Activated T-cell treated with anti-CD3 and anti-CD28 coated beads, Interleukin-2, amount 50 U/mL, for 48 hours (primary cell): Measurements from ENCODE around the gene PRR5L.
A peak's percentile ranks its signal among the peaks of the same experiment; 100 is the strongest.

Source experiments
- DNase-seq, 2 experiments: peaks; one replicate each; pipeline ENCODE4 v3.0.0-alpha.2; 2020

The PRR5L gene

DNA sequence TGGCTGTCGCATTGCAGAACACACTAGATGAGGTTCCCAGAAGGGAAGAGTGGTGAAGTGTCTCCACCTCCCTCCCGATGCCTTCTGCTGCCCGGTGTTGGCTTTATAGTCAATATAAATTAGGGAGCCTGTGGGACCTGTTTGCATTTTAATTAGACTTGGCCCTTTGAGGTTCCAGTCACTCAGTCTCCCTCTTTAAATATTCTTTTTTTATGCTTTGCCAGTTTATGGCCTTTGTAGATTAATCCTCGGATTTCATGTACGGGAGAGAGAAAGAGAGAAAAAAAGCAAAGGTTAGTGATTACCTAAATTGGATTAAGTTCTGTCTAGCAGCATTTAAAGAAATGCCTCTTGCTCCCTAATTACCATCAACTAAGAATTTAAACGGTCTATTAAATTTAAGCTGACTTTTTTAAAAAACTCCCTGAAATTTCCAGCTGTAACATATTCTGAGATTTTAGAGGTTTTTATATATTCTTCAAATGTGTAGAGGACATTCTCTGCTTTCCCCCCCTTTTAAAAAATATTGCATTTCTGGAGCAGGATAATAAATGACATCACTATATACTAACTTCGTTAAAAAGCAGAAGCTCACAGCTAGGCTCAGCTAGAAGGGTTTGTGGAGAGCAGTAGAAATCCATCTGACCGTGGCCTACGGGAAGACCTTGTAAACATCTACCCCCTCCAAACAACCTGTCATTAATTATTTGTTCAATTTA lies 84.4 kb downstream of the PRR5L start:
- DNase-seq: no peak

DNA sequence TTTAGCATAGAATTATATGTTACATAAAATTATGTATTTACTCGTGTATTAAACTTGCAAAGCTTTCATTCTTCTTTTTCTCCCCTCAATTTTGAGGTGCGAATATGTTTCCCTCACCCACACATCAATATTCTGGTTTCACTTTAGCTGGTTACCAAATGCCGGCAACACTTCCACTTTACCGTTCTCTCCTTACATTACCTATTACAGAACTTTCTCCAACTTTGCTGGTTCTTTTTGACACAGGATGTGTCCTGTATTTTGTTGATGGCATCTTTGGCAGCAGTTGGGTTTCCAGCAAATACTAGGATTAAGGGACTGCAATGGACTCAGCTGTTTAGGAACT lies 84.9 kb downstream of the PRR5L start:
- DNase-seq: no peak

DNA sequence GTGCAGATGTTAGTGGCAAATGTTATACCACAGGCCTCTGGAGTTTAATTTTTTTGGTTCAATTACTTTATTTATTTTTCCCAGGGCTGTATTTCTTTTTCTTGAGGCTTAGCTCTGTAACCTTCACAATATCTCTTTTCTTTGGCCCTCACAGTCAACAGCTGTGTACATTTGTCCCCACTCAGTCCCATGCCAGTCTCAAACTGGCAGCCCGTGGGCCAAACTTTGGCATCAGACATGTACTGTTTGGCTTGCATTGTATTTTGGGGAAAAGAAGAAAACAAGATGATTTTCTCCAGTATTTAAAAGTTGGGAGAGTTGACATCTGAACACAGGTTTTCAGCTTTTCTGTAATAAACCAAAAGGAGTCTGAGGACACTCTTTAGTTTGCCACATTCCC lies 87.1 kb downstream of the PRR5L start:
- DNase-seq: no peak

DNA sequence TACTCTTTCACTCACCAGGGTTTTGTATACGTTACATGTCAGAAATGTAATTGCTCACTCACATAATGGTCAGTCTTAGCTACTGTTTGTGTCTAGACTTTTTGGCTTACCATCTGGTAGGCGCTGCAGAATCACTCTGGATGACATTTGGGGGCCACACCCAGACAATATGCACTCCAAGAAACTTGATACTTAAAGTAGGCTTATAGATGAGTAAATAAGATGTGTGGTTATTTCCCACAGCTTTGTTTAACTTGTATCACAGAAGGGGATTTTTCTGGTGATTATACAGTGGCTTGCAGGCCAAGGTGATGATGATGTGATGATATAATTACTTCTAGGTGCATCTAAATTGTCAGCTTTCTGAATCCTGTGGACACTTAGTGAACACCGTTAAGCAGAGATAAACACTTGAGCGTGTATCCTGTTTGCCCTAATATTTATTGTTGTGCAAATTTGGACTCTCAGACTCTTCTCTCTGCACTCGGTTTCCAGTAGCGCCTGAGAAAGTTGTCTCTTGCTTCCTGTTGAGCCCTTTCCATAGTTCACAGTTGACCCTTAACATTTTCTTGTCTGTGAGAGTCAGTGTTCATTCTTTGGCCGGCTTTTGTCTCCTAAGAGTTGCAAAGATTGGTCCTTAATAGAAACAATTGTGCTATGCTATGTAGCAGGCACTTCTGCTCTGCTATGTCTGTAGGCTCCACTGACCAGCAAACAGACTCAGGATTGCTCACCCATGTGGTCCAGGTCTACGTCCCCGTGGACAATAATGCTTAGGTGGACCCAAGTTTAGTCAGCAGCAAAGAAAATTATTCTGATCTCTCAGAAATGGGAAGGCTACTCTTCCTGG lies 89.3 kb downstream of the PRR5L start:
- no peak for DNase-seq

DNA sequence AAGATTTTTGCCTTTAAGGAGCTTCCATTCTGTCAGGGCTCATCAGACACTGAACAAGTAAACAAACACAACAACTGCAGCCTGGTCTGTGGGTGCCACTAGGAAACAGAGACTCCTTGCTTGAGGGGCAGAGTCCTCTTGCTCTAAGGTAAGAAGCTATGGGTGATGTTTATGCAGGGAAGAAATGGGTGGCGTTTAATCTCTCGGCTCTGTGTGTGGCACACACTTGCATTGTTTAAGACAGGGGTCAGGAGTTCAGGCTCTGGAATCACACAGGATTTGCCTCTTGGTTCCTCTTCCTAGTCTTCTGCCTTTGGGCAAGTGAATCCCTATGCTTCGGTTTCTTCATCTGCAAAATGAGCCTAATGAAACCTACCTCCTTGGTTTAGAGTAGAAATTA lies 90.3 kb downstream of the PRR5L start:
- DNase-seq: no peak

DNA sequence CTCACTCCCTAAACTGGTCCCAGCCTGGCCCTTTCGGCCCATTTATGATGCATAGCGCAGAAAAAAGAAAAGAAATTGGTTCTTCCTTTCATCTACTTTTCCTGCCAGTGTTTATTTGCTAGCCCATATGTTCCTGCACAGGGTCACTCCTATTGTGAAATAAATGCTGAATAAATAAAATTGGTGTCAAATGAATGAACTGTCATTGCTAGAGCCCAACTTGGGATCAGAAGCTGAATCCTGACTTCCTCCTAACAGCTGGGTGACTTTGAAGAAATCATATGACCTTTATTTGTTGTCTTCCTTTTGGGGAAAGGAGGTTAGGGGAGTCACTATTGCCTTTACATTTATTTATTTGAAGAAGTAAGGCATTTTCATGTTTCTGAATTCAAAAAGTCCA lies 92.0 kb downstream of the PRR5L start:
- DNase-seq: no peak

DNA sequence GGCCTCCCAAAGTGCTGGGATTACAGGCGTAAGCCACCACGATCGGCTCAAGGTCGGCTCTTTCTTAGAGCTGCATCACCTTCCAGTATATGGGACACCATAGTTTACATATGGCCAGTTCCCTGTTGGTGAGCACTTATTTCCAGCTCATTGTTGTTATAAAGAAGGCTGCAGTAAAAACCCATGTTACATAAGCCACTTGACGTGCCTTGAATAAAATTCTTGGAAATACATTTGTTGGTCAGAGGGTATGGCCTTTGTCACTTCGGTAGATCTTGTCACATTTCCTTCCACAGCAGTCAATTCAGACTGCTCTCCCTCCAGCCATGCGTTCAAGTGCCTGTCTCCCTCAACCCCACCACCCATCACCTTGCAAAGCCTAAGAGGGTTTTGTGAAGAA lies 92.9 kb downstream of the PRR5L start:
- DNase-seq: no peak

DNA sequence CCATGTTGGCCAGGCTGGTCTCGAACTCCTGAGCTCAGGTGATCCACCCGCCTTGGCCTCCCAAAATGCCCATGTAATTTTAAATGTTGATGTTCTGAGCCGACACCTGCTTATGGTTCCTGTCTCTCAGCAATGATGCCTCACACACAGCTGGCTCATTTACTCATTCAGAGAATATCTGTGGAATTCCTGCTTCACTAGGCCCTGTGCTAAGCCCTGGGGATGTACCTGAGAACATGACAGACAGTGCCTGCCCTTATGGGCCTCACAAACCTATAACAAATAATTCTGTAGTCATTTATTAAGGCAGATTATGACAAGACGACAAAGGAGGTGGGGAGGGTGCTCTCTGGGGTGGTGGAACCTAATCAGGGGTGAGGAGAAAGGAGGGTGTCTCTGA lies 93.7 kb downstream of the PRR5L start:
- DNase-seq: no peak

DNA sequence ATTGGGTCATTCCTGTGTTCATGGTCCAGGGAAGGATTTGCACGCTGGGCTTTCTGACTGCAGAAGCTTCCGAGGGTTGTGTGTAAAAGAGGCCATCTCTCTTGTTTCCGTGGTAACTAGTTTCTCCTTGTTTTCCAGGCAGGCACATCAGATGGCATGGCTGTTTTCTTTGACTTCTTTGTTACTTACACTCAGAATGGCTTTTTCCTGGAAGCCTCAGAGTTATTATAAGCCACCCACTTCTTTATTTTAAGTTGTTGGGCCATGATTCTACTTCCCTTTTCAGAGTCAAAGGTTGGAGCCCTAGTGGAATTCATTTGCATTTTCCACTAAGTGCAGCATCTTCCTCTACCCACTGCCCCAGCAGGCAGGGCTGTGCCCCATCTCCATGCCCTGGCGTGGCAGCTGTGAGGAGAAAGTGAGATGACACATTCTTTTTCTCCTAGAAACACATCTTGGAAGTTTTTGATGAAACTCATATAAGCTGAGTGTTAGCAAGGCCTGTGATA lies 94.9 kb downstream of the PRR5L start:
- DNase-seq: peak in 1 of 2 experiments; percentile 31

DNA sequence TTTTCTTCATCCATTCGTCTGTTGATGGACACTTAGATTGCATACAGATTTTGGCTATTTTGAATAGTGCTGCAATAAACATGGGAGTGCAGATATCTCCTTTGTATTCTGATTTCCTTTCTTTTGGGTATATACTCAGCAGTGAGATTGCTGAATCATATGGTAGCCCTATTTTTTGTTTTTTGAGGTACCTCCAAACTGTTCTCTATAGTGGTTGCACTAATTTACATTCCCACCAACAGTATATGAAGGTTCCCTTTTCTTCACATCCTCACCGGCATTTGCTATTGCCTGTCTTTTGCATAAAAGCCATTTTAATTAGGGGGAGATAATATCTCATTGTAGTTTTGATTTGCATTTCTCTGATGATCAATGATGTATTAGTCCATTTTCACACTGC lies 96.1 kb downstream of the PRR5L start:
- DNase-seq: no peak

DNA sequence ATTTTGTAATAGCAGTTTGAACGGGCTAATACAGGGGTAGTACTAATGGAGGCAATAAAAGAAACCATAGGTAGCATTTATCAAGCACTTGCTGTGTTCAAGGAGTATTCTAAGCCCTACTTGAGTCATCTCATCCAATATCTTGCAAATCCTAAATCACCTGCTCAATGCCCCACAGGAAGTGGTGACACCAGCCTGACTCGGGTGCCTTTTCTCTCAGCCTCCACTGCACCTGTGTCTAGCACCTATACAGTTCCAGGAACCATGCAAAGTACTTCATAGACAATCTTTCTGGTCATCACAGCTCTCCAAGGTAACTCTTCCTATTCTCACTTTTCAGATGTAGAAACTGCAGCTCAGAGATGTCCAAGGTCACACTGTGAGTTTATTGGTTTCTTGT lies 98.0 kb downstream of the PRR5L start:
- DNase-seq: peak in 1 of 2 experiments; percentile 51

DNA sequence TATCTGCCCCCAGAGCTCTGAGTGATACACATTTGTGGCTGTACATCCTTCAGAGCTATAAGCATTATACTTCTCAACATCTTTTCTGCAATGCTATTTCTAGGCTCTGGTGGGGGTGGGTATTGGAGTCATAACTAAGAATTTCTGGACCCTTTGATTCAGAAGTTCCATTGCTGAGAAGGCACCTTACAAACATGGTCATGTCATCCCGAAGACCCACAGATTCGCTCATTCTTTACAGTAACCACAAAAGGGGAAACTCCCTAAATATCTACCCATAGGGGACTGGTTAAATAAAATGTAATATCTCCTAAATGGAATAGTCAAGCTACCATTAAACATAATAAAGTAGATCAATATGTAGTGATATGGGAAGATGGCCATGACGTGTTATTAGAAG lies 98.8 kb downstream of the PRR5L start:
- no peak for DNase-seq

DNA sequence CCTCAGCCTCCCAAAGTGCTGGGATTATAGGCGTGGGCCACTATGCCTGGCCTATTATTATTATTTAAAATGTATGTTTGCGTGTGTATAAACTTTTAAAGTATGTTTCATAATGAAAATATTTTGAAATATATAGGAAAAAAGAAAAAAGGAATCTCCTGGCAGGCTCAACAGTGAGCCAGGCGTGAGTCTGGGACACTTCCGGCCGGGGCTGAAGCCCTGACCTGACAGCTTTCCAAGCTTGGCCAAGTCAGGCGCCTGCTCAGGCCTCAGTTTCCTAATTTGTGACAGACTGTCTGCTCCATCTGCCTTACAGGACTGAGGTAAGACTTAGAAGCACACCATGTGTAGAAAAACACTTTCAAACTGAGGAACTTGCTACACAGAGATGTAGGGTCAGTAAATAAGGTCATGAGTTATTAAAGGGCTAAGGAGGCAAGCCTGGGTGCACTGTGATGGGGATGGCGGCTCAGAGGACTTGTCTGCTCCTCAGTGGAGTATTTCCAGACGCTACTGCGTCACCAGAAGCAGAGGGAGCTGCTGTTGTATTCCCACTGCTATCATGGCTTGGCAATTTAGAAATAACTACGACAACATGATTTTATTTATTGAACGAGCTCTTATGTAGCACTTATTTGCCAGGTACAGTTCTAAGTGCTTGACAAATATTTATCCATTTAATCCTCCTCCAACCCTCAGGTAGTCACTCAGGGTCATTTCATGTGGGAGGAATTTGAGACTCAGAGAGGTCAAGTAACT lies 100.1 kb downstream of the PRR5L start:
- no peak for DNase-seq

DNA sequence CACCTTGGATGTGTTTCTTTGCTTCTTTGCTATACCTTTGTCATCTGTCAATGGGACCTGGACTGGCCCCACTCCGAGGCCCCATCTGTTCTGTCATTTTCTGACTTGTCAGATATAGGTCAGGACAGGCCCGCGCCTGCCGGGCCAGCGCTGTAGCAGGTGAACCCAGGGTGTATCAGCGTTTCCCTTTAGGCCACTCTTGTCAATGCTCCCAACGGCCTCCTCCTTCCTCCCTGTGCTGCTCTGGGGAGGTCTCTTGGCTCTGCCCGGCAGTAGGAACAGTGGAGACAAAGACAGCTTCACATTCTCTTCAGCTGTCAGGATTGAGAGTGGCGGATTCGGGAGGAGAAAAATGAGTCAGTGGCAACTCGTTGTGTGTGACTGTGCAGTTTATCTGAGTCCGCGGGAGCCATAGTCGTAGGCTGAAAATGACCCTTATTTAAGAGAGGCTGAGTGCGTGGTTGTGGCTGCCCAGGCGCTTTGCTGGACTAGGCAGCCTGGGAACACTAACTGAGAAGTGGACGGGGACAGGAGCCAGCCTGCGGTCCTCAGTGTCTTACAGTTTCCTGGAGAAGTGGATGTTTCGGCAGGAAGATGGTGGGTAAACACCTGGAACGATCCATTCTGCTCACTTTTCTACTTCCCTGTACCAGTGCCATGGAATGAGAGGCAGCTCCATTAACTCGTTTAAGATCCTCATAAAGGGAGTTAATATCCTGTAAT lies 102.3 kb downstream of the PRR5L start:
- no peak for DNase-seq

DNA sequence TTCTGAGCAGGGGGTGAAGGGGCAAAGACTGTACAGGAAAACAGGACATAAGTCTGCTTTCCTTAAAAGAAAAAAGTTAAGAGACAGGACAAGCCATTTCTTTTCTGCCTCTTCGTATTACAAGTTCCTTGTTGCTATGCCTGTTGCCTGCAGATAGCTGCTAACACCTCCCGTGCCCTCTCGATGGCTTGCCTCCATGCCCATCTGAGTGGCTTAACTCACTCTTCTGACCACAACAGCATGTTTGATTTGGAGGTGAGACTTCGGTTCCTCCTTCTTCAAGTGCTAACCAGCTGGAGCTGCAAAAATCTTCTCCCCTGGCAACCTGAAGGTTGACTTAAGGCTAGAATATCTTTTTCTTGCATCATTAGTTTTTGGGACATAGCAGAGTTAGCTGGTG lies 103.1 kb downstream of the PRR5L start:
- no peak for DNase-seq

DNA sequence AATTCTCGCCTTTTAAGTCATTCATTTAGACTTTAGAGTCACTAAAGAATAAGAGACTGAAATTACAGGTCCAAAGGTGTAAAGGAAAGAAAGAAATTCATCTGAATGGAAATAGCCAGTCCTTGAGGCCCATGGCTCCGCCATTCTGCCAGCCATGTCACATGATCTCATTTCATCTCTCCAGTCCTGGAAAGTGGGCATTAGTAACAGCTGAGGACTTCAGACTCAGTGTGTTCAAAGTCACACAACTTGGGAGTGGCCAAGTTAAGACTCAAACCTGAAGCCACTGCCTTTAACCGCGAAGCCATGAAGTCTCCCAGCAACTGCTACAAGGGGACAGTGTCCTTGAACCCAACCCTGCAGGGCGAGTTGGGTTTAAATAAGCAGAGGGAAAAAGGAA lies 103.7 kb downstream of the PRR5L start:
- no peak for DNase-seq

DNA sequence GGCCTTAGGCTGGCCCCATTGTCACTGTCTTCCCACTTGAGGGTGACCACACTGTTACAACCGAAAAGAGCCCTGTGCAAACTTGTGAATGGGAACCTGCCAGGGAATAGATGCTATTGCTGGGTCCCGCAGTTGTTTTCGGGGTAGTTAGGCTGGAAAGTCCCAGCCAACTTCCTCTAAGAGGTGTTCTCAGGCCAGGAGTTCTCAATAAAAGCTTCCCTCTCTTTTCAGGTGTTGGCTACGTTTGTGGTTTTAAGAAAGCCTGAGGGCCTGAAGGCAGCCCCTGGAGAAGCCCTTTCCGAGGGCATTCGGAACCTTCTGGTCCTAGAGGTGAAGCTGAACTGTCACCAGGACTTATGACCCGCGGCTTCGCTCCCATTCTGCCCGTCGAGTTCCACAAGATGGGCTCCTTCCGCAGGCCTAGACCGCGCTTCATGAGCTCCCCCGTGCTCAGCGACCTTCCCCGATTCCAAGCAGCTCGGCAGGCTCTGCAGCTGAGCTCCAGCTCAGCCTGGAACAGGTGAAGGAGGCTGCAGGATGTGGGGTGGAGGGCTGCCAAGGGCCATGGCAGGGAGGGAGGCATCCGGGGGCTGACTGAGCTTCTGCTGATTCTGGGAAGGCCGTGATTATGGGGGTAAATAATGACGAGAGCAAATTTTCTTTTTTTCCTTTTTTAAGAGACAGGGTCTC lies 104.8 kb downstream of the PRR5L start:
- DNase-seq: no peak

DNA sequence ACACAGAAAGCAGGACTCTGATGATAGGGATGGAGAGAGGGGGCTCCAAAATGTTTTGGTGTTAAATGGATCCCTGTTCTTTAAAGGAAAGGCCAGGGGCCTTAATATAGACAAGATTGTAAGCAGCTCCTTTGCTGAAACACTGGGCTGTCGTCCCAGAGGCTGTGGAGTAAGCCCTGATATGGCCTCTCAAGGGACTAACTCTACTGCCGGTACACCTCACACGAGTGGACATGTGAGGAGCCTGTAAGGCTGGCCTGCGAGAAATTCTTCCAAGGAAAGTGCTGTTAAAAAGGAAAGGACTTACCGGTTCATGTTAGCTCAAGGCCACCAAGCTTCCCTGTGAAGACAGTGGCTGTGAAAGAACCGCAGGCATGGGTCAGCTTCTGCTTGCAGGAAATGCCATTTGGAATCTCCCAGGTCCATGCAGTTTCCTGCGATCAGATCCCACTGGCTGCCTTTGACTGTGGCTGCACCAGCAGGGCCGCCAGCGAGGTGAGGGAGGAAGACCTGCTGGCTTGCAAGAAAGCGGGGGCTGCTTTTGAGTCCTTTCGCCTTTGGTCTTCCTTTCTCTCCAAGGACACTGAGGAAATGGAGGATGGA lies 106.6 kb downstream of the PRR5L start:
- DNase-seq: no peak

DNA sequence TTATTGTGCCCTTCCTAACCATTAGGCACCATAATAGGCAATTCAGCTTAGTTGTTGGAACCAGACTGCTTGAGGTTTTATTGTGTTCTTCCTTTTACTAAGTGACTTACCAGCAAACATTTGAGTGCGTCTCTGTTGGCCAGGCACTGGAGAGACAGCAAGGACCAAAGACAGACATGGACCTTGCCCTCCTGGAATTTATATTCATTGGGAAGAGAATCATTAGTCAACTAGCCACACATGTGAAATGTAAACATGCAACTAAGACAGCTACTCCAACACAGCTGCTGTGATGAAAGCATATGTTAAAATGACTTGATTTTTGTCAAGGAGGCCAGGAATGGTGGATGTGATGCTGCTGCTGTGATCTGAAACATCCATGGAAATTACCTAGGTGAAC lies 107.6 kb downstream of the PRR5L start:
- DNase-seq: no peak

DNA sequence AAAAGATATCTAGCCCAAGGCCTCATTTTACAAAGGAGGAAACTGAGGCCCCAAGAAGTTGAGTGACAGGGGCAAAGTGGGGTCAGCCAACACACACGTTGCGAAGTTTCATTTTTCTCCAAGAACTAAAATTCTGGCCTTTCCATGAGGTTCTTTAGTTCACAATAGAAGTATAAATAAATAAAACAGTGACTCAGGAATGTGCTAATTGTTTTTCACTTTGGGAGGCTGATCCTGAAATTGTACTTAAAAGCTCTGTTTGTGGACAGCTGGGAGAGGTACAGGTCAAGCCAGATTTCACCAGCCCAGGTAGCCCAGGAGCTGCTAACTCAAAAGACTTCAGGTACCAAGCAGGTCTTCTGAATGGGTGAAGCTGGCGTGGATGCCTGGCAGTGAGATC lies 108.7 kb downstream of the PRR5L start:
- DNase-seq: no peak

DNA sequence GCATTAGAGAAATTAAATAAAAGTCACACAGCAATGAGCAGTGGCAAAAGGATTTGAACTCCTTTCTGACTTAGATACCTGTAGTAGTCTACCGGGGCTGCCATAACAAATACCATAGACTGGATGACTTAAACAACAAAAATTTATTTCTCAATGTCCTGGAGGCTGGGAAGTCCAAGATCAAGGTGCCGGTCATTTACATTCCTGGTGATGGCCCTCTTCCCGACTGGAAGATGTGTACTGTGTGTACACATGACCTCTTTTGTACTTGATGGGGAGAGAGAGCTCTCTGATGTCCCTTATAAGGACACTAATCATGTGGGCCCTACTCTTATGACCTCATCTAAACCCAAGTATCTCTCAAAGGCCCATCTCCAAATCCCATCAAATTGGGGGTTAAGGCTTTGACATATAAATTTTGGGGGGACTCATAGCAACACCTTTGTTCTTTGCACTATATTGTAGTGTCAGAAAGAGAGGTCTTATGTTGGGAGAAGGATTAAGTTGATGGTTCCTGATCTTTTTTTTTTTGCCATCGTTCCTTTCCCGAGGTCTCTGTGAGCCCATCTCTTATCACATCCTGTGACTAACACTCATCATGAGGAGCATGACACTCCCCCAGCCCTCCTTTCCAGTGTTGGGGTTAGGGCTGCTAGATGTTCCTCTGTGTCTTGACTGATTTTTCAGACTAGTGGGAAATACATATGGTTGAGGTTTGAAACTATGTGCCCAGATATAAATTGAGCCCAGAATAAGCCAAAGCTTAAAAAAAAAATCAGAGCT lies 109.7 kb downstream of the PRR5L start:
- DNase-seq: no peak
